BJ (cell line): ENCODE data around the gene KLK15. TPM values are rescaled to one million over a fixed set of nuclear protein-coding genes. Genes with fewer than 3 reads are reported as not detected.
"Not testable (repeated sequence)": the region's sequence is repeated elsewhere in the genome, so short reads cannot be mapped to it uniquely, and the experiment has no call there.

ENCODE experiments used
- CTCF ChIA-PET: fragments of 350-600 bp; formaldehyde crosslinking; extraction: SDS; loops from one replicate; lab custom pipeline; 2021; ENCODE audit warnings: antibody characterized with exemption, inconsistent platforms; lab: Yijun Ruan, JAX
- POLR2A ChIA-PET: fragments of 300-600 bp; sonication (Branson Sonifier 250); formaldehyde crosslinking; extraction: SDS; loops from one replicate; lab custom pipeline; 2021; ENCODE audit warnings: antibody characterized with exemption; lab: Charles Lee
- DNase-seq: peaks from one replicate; pipeline ENCODE4 v3.0.0-alpha.2; 2011; ENCODE audit warnings: low read depth
- H3K27me3 ChIP-seq: 2 replicates; pipeline ENCODE4 v1.6.0; 2011; ENCODE audit warnings: low read length; ENCODE audit not compliant: control insufficient read depth, insufficient read depth
- H3K36me3 ChIP-seq: 2 replicates; pipeline ENCODE4 v1.5.1; 2011; ENCODE audit warnings: low read length; ENCODE audit not compliant: control insufficient read depth, insufficient read depth
- H3K4me3 ChIP-seq: 2 replicates; pipeline ENCODE4 v1.5.1; 2011; ENCODE audit warnings: low read depth, mild to moderate bottlenecking, control low read depth, low read length
- CTCF ChIP-seq: IDR thresholded peaks from 2 replicates; pipeline ENCODE4 v1.5.1; 2011; ENCODE audit warnings: low read depth, mild to moderate bottlenecking, control low read depth, inconsistent platforms, low read length, moderate library complexity; ENCODE audit not compliant: insufficient read depth
- polyA plus RNA-seq: library from polyadenylated mRNA; depleted of rRNA; stranded (reverse); fragments of >200 nt; gene quantifications from 2 replicates; pipeline ENCODE4 v1.2.3, GENCODE V29; 2011

Gene KLK15
- polyA plus RNA-seq, 1 experiment: not detected

GRCh38 chr19:50817941-50818858 is 15.2 kb downstream of the KLK15 start:
- Histone ChIP-seq H3K27me3 (peaks cover 22% of the 10 kb centered on the region), H3K36me3 (no peaks in the 10 kb centered on the region), H3K4me3 (peak overlapping the region; percentile 38)
- POLR2A ChIA-PET: no interaction called here
- DNase-seq: no peak
- CTCF ChIA-PET: no interaction called here
- TF ChIP-seq CTCF: no peak

- no peak for TF ChIP-seq CTCF
- ChIA-PET CTCF (no interaction called here), POLR2A (no interaction called here)
- H3K36me3 ChIP-seq: no peaks in the 10 kb centered on the region
- no peak for DNase-seq
- peaks cover 17% of the 10 kb centered on the region for H3K27me3 ChIP-seq
- H3K4me3 ChIP-seq: no peak overlapping the region
Observed at GRCh38 chr19:50815439-50815838, 17.9 kb downstream of the KLK15 start.

GRCh38 chr19:50814883-50815282 is 18.5 kb downstream of the KLK15 start:
- POLR2A ChIA-PET: no interaction called here

GRCh38 chr19:50812474-50812873 is 20.9 kb downstream of the KLK15 start:
- ChIA-PET POLR2A (no interaction called here), CTCF (no interaction called here)
- no peak for DNase-seq
- Histone ChIP-seq H3K27me3 (no peaks in the 10 kb centered on the region), H3K4me3 (no peak overlapping the region), H3K36me3 (no peaks in the 10 kb centered on the region)
- no peak for TF ChIP-seq CTCF

More at GRCh38 chr19:50814883-50815282, 18.5 kb downstream of the KLK15 start:
- H3K36me3 ChIP-seq: no peaks in the 10 kb centered on the region
- CTCF ChIA-PET: no interaction called here
- no peak for TF ChIP-seq CTCF
- DNase-seq: no peak
- peaks cover 13% of the 10 kb centered on the region for H3K27me3 ChIP-seq
- no peak overlapping the region for H3K4me3 ChIP-seq

GRCh38 chr19:50811622-50812238 is 21.6 kb downstream of the KLK15 start:
- H3K36me3 ChIP-seq, H3K27me3 ChIP-seq, POLR2A ChIA-PET, CTCF ChIA-PET, H3K4me3 ChIP-seq, DNase-seq: not testable (repeated sequence)
